Ishikawa (cell line): ENCODE measurements around the gene OSBPL9.

ENCODE experiments used
- CEBPB ChIP-seq: IDR thresholded peaks from 2 replicates; pipeline ENCODE4 v1.6.1; 2012
- CREB1 ChIP-seq: IDR thresholded peaks from 2 replicates; pipeline ENCODE4 v1.6.1; 2012; ENCODE audit warnings: low read depth
- EGR1 ChIP-seq: IDR thresholded peaks from 2 replicates; pipeline ENCODE4 v1.6.1; 2012
- EP300 ChIP-seq: IDR thresholded peaks from 2 replicates; pipeline ENCODE4 v1.6.1; 2012; ENCODE audit warnings: borderline replicate concordance
- FOXM1 ChIP-seq: IDR thresholded peaks from 2 replicates; pipeline ENCODE4 v1.6.1; 2012; ENCODE audit warnings: low read depth, borderline replicate concordance
- NFIC ChIP-seq: IDR thresholded peaks from 2 replicates; pipeline ENCODE4 v1.6.1; 2012
- RAD21 ChIP-seq: IDR thresholded peaks from 2 replicates; pipeline ENCODE4 v1.6.1; 2012; ENCODE audit warnings: low read depth
- TAF1 ChIP-seq: IDR thresholded peaks from 2 replicates; pipeline ENCODE4 v1.6.1; 2012; ENCODE audit warnings: low read depth, mild to moderate bottlenecking
- TCF12 ChIP-seq: IDR thresholded peaks from 2 replicates; pipeline ENCODE4 v1.6.1; 2012; ENCODE audit warnings: low read depth
- TEAD4 ChIP-seq: IDR thresholded peaks from 2 replicates; pipeline ENCODE4 v1.6.1; 2012
- YY1 ChIP-seq: IDR thresholded peaks from 2 replicates; pipeline ENCODE4 v1.6.1; 2012; ENCODE audit warnings: low read depth
- ZBTB7A ChIP-seq: IDR thresholded peaks from 2 replicates; pipeline ENCODE4 v1.6.1; 2012; ENCODE audit warnings: low read depth
- TF ChIP-seq, protein P1 (sequence below): IDR thresholded peaks from 2 replicates; pipeline ENCODE4 v1.6.1; 2012
- TF ChIP-seq, protein P2 (sequence below): IDR thresholded peaks from 2 replicates; pipeline ENCODE4 v1.6.1; 2012; ENCODE audit warnings: low read depth, mild to moderate bottlenecking
- TF ChIP-seq, protein P3 (sequence below): IDR thresholded peaks from 2 replicates; pipeline ENCODE4 v1.6.1; 2012

Gene OSBPL9

DNA sequence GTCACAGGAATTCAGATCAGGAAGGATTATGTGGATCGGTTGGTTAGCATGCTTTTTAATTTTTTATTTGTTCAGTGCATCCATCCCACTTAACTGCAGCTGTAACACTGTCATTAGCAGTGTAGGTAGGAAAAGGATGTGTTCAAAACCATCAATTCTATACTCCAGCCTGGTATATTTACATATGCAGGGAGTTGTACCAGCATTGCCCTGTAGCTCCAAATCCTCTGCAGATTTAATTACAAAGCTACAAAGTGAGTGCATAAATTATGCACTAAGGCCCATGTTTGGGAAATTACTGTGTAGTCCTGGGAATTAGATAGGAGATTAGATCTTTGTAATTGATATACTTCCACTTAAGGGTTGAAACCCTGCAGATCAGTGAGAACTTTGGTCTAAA lies 15.9 kb upstream of the OSBPL9 start:
- no peak for TF ChIP-seq TEAD4
- TF ChIP-seq ZBTB7A = no peak
- TF ChIP-seq NFIC = no peak
- TF ChIP-seq, protein P1, sequence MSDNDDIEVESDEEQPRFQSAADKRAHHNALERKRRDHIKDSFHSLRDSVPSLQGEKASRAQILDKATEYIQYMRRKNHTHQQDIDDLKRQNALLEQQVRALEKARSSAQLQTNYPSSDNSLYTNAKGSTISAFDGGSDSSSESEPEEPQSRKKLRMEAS = no peak

- no peak for TF ChIP-seq FOXM1
Measured at GRCh38 chr1:51605961-51606723, 10.8 kb upstream of the OSBPL9 start.

DNA sequence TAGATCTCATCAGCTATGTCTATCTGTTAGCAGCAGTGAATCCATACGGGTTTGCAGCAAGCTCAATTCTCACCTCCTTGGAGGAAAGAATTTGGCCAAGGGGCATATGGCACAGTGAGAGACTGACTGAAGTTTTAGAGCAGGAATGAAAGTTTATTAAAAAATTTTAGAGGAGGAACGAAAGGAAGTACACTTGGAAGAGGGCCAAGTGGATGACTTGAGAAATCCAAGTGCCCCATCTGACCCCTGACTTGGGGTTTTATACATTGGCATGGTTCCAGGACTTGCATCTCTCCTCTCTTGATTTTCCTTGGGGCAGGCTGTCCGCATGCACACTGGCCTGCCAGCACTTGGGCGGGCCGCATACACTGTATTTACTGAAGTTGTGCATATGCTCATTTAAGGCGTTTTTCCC lies 9.2 kb upstream of the OSBPL9 start:
- no peak for TF ChIP-seq YY1

GRCh38 chr1:51610637-51611036 lies 6.3 kb upstream of the OSBPL9 start:
- TF ChIP-seq FOXM1 (no peak), TCF12 (no peak), EGR1 (no peak), CREB1 (no peak), EP300 (no peak), RAD21 (no peak), TAF1 (no peak), YY1 (no peak), CEBPB (no peak), TEAD4 (no peak), NFIC (no peak), ZBTB7A (no peak)
- TF ChIP-seq, protein P1 = no peak
- TF ChIP-seq, protein P2, sequence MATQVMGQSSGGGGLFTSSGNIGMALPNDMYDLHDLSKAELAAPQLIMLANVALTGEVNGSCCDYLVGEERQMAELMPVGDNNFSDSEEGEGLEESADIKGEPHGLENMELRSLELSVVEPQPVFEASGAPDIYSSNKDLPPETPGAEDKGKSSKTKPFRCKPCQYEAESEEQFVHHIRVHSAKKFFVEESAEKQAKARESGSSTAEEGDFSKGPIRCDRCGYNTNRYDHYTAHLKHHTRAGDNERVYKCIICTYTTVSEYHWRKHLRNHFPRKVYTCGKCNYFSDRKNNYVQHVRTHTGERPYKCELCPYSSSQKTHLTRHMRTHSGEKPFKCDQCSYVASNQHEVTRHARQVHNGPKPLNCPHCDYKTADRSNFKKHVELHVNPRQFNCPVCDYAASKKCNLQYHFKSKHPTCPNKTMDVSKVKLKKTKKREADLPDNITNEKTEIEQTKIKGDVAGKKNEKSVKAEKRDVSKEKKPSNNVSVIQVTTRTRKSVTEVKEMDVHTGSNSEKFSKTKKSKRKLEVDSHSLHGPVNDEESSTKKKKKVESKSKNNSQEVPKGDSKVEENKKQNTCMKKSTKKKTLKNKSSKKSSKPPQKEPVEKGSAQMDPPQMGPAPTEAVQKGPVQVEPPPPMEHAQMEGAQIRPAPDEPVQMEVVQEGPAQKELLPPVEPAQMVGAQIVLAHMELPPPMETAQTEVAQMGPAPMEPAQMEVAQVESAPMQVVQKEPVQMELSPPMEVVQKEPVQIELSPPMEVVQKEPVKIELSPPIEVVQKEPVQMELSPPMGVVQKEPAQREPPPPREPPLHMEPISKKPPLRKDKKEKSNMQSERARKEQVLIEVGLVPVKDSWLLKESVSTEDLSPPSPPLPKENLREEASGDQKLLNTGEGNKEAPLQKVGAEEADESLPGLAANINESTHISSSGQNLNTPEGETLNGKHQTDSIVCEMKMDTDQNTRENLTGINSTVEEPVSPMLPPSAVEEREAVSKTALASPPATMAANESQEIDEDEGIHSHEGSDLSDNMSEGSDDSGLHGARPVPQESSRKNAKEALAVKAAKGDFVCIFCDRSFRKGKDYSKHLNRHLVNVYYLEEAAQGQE = no peak
- TF ChIP-seq, protein P3, sequence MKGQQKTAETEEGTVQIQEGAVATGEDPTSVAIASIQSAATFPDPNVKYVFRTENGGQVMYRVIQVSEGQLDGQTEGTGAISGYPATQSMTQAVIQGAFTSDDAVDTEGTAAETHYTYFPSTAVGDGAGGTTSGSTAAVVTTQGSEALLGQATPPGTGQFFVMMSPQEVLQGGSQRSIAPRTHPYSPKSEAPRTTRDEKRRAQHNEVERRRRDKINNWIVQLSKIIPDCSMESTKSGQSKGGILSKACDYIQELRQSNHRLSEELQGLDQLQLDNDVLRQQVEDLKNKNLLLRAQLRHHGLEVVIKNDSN = no peak

DNA sequence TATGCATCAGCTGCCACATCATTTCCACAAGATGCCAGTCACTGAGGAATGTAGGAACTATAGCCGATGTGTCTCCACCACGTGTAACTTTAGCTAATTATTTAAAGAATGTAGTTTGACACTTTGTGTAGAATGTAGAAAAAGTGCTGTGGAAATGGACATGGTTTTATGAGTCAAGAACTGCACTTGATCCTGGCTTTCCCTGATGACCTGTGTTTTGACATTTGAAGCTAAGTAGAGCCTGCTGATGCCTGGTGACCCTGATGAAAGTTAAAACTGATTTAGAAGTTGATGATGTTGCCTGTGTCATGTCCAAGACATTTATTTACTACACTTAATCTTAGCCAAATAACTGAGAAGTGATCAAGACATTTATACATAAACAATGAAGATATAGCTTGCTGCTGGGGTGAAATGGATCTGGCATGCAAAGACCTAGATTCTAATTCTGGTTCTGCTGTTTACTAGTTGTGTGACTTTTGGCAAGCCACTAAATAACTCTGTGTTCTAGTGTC lies 4.4 kb upstream of the OSBPL9 start:
- TF ChIP-seq YY1 = no peak
- TF ChIP-seq, protein P2 = no peak
- TF ChIP-seq, protein P1 = no peak
- TF ChIP-seq NFIC = no peak
- no peak for TF ChIP-seq FOXM1
- TF ChIP-seq, protein P3 = no peak
- TF ChIP-seq TAF1 = no peak

DNA sequence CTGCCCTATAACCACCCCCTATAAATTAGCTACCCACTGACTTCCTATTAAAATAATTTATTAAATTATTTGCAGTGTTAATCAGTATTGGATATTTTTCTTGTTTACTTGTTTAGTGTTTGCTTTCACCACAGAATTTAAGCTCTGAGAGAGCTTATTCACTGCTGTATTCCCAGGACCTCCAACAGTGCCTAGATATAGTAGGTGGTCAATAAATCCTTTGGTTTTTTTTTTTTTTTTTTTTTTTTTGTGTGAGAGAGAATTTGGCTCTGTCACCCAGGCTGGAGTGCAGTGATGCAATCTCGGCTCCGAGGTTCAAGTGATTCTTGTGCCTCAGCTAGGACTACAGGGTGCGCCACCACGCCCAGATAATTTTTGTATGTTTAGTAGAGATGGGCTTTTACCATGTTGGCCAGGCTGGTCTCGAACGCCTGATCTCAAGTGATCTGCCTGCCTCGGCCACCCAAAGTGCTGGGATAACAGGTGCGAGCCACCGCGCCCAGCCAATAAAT lies 1.1 kb upstream of the OSBPL9 start:
- no peak for TF ChIP-seq FOXM1
- TF ChIP-seq TCF12 = no peak
- TF ChIP-seq, protein P3 = no peak
- TF ChIP-seq, protein P1 = no peak
- TF ChIP-seq CEBPB = no peak
- TF ChIP-seq NFIC = no peak
- TF ChIP-seq RAD21 = no peak
- no peak for TF ChIP-seq TEAD4
- no peak for TF ChIP-seq CREB1
- no peak for TF ChIP-seq YY1
- TF ChIP-seq, protein P2 = no peak
